HCT116 (cell line): Measurements from ENCODE around the gene DNAJC4. TPM values are rescaled to one million over a fixed set of nuclear protein-coding genes. Genes with fewer than 3 reads are reported as not detected.

Experiments used
- ATAC-seq: fragments of 200-7000 bp; cut with Tn5 transposase; 2 replicates; pipeline ENCODE4 v1.9.1; 2020; ENCODE audit warnings: mild to moderate bottlenecking, moderate library complexity
- BruUV-seq: library from RNA; stranded (reverse); fragments of 400-500 nt; replicated peaks from 2 replicates; lab custom pipeline; 2021; lab: Mats Ljungman, UMichigan
- CTCF ChIA-PET: fragments of 300-600 bp; sonication (Branson Sonifier 250); formaldehyde crosslinking; loops from one replicate; lab custom pipeline; 2021; ENCODE audit warnings: antibody characterized with exemption; lab: Charles Lee
- POLR2A ChIA-PET: fragments of 300-600, 350-600 bp; sonication (Branson Sonifier 250); formaldehyde crosslinking; loops from one replicate; lab custom pipeline; 2021; ENCODE audit warnings: antibody characterized with exemption; lab: Charles Lee
- RAD21 ChIA-PET, 2 experiments: fragments of 300-600 bp; sonication (Branson Sonifier 250); formaldehyde crosslinking; loops; one replicate each; lab custom pipeline; 2023; ENCODE audit warnings: low total read pairs in 2 of 2; ENCODE audit not compliant: uncharacterized antibody in 2 of 2, unreplicated experiment in 2 of 2, low non-redundant PET in 1 of 2; lab: Charles Lee
- DNase-seq: peaks from one replicate; pipeline ENCODE4 v3.0.0-alpha.2; 2010; ENCODE audit warnings: low read depth, low spot score
- H2AFZ ChIP-seq: fragments of 200-600 bp; shearing (Covaris generic), sonication (generic); 2 replicates; pipeline ENCODE4 v1.6.1; 2017; ENCODE audit warnings: low read depth, mixed run types, mixed read lengths, antibody characterized with exemption, low read length; ENCODE audit not compliant: poor library complexity, severe bottlenecking
- H3K27ac ChIP-seq: 2 replicates; pipeline ENCODE4 v1.5.1; 2012; ENCODE audit warnings: low read depth, low read length
- H3K27me3 ChIP-seq: fragments of 200-600 bp; sonication (generic); 2 replicates; pipeline ENCODE4 v1.6.1; 2016; ENCODE audit warnings: mixed run types, low read length, mixed read lengths; ENCODE audit not compliant: insufficient read depth
- H3K36me3 ChIP-seq, 2 experiments: fragments of 200-500 bp in 1 of 2; fragments of 200-600 bp in 1 of 2; sonication (Bioruptor generic) in 1 of 2; sonication (generic) in 1 of 2; 2 replicates each; pipeline versions ENCODE4 v1.5.1 to v1.6.1; 2014 to 2016; ENCODE audit warnings: low read length in 2 of 2, inconsistent platforms in 1 of 2, mixed read lengths in 1 of 2, mixed run types in 1 of 2; ENCODE audit not compliant: insufficient read depth in 2 of 2, control insufficient read depth in 1 of 2
- H3K4me1 ChIP-seq, 2 experiments: fragments of 200-600 bp in 1 of 2; sonication (generic) in 1 of 2; 2 replicates each; pipeline versions ENCODE4 v1.5.1 to v1.6.1; 2012 to 2017; ENCODE audit warnings: low read length in 2 of 2, inconsistent platforms in 1 of 2, mild to moderate bottlenecking in 1 of 2, mixed read lengths in 1 of 2, mixed run types in 1 of 2, moderate library complexity in 1 of 2; ENCODE audit not compliant: insufficient read depth in 2 of 2, control insufficient read depth in 1 of 2
- H3K4me2 ChIP-seq: fragments of 200-600 bp; sonication (generic); 2 replicates; pipeline ENCODE4 v1.6.1; 2017; ENCODE audit warnings: mixed run types, low read length, mixed read lengths
- H3K4me3 ChIP-seq, 2 experiments: fragments of 200-600 bp in 1 of 2; sonication (generic) in 1 of 2; replicated peaks in 1 of 2; 2 replicates each; pipeline ENCODE4 v1.5.1; 2011 to 2016; ENCODE audit warnings: low read length in 2 of 2, control low read depth in 1 of 2, low read depth in 1 of 2, mild to moderate bottlenecking in 1 of 2, mixed read lengths in 1 of 2, mixed run types in 1 of 2
- H3K79me2 ChIP-seq: fragments of 200-600 bp; sonication (generic); 2 replicates; pipeline ENCODE4 v1.6.1; 2017; ENCODE audit warnings: mild to moderate bottlenecking, mixed run types, low read length, moderate library complexity, mixed read lengths; ENCODE audit not compliant: insufficient read depth
- H3K9ac ChIP-seq: fragments of 200-600 bp; sonication (generic); 2 replicates; pipeline ENCODE4 v1.6.1; 2016; ENCODE audit warnings: low read length, mixed read lengths
- H3K9me2 ChIP-seq: fragments of 200-600 bp; sonication (generic), shearing (Covaris generic); 2 replicates; pipeline ENCODE4 v1.6.1; 2017; ENCODE audit warnings: mixed run types, mild to moderate bottlenecking, moderate library complexity; ENCODE audit not compliant: insufficient read depth
- H3K9me3 ChIP-seq, 2 experiments: fragments of 200-500 bp in 1 of 2; fragments of 200-600 bp in 1 of 2; sonication (Bioruptor generic) in 1 of 2; sonication (generic) in 1 of 2; 2 replicates each; pipeline ENCODE4 v1.6.1; 2014 to 2017; ENCODE audit warnings: low read length in 2 of 2, mixed read lengths in 2 of 2, inconsistent platforms in 1 of 2, low read depth in 1 of 2, mild to moderate bottlenecking in 1 of 2, mixed run types in 1 of 2, moderate library complexity in 1 of 2; ENCODE audit not compliant: control insufficient read depth in 1 of 2, insufficient read depth in 1 of 2
- H4K20me1 ChIP-seq: fragments of 200-600 bp; sonication (generic), shearing (Covaris generic); 2 replicates; pipeline ENCODE4 v1.6.1; 2017; ENCODE audit warnings: mixed run types, mild to moderate bottlenecking, moderate library complexity; ENCODE audit not compliant: insufficient read depth
- CBX3 ChIP-seq: IDR thresholded peaks from 2 replicates; pipeline ENCODE4 v1.6.1; 2012; ENCODE audit warnings: low read depth
- CEBPB ChIP-seq: IDR thresholded peaks from 2 replicates; pipeline ENCODE4 v1.6.1; 2012; ENCODE audit warnings: low read depth
- CTCF ChIP-seq, 3 experiments: fragments of 200-600 bp in 1 of 3; sonication (generic) in 1 of 3; IDR thresholded peaks in 2 of 3; conservative IDR thresholded peaks in 1 of 3; 2 replicates each; pipeline ENCODE4 v1.5.1; 2012 to 2017; ENCODE audit warnings: low read depth in 2 of 3, low read length in 2 of 3, antibody characterized with exemption in 1 of 3, borderline replicate concordance in 1 of 3, control low read depth in 1 of 3, mild to moderate bottlenecking in 1 of 3, mixed read lengths in 1 of 3, mixed run types in 1 of 3, moderate library complexity in 1 of 3; ENCODE audit not compliant: insufficient read depth in 1 of 3
- EGR1 ChIP-seq: IDR thresholded peaks from 2 replicates; pipeline ENCODE4 v1.6.1; 2012; ENCODE audit warnings: low read depth
- ELF1 ChIP-seq: IDR thresholded peaks from 2 replicates; pipeline ENCODE4 v1.6.1; 2012; ENCODE audit warnings: low read depth, borderline replicate concordance
- EZH2 ChIP-seq: fragments of 200-600 bp; sonication (generic); IDR thresholded peaks from 2 replicates; pipeline ENCODE4 v1.6.1; 2017; ENCODE audit warnings: antibody characterized with exemption, mixed run types
- EZH2phosphoT487 ChIP-seq: fragments of 200-600 bp; IDR thresholded peaks from 2 replicates; pipeline ENCODE4 v1.6.1; 2018; ENCODE audit warnings: antibody characterized with exemption, borderline replicate concordance
- FOSL1 ChIP-seq: IDR thresholded peaks from 2 replicates; pipeline ENCODE4 v1.6.1; 2012; ENCODE audit warnings: low read depth
- JUND ChIP-seq: IDR thresholded peaks from 2 replicates; pipeline ENCODE4 v1.6.1; 2012
- MAX ChIP-seq: IDR thresholded peaks from 2 replicates; pipeline ENCODE4 v1.6.1; 2012
- POLR2AphosphoS5 ChIP-seq: IDR thresholded peaks from 2 replicates; pipeline ENCODE4 v1.6.1; 2011; ENCODE audit warnings: mild to moderate bottlenecking, low read depth, low read length, moderate library complexity
- RAD21 ChIP-seq: IDR thresholded peaks from 2 replicates; pipeline ENCODE4 v1.6.1; 2012; ENCODE audit warnings: low read depth, mild to moderate bottlenecking
- REST ChIP-seq: IDR thresholded peaks from 2 replicates; pipeline ENCODE4 v1.6.1; 2012; ENCODE audit warnings: low read depth
- SIN3A ChIP-seq: IDR thresholded peaks from 2 replicates; pipeline ENCODE4 v1.6.1; 2012; ENCODE audit warnings: low read depth
- SRF ChIP-seq: IDR thresholded peaks from 2 replicates; pipeline ENCODE4 v1.6.1; 2012; ENCODE audit warnings: low read depth
- TCF7L2 ChIP-seq: IDR thresholded peaks from 2 replicates; pipeline ENCODE4 v1.7.0; 2011; ENCODE audit warnings: borderline replicate concordance, inconsistent platforms; ENCODE audit not compliant: insufficient read depth, insufficient read length; ENCODE audit errors: extremely low read depth
- YY1 ChIP-seq: IDR thresholded peaks from 2 replicates; pipeline ENCODE4 v1.6.1; 2011; ENCODE audit warnings: low read length, low read depth, moderate library complexity, mild to moderate bottlenecking; ENCODE audit not compliant: insufficient replicate concordance; ENCODE audit errors: extremely low read depth
- ZBTB33 ChIP-seq: IDR thresholded peaks from 2 replicates; pipeline ENCODE4 v1.6.1; 2011; ENCODE audit warnings: mild to moderate bottlenecking, low read length, moderate library complexity; ENCODE audit not compliant: insufficient replicate concordance; ENCODE audit errors: extremely low read depth
- ZFX ChIP-seq: fragments of 450-650 bp; IDR thresholded peaks from 2 replicates; pipeline ENCODE4 v1.6.1; 2017
- intact Hi-C: fragments of 100-400 bp; cut with micrococcal nuclease; formaldehyde crosslinking; loops from 2 replicates; pipeline ENCODE4 v1.10.0; 2022
- total RNA-seq: library from RNA; stranded (reverse); gene quantifications from one replicate; pipeline ENCODE4 v1.2.1, GENCODE V29; 2021; ENCODE audit not compliant: unreplicated experiment

The DNAJC4 gene
- total RNA-seq, 1 experiment from 2014 or later = 25.8 TPM

GRCh38 chr11:64268893-64269539 lies 38.7 kb downstream of the DNAJC4 start:
- peak overlapping the region; percentile 71 to 72 for H3K4me3 ChIP-seq
- no peaks in the 10 kb centered on the region for H4K20me1 ChIP-seq
- no peaks in the 10 kb centered on the region for H3K27me3 ChIP-seq
- ChIA-PET RAD21 (interaction anchor here in 1 of 2 experiments (0.8 kb wide), 1 partner anchor 42 kb away, joined by 3 read pairs; no protein-coding TSS in a partner anchor), CTCF (interaction anchor here (0.6 to 2.5 kb wide), 10 partner anchors 17 to 88 kb away, joined by 3 to 11 read pairs (median 4); partner anchors contain the start of genes PRDX5 and TRMT112), POLR2A (interaction anchor here (0.7 to 3.9 kb wide), 14 partner anchors 11 to 83 kb away, joined by 3 to 29 read pairs (median 4); partner anchors contain the start of genes ESRRA, FKBP2, GPR137 and PPP1R14B)
- BruUV-seq = no TSS peak
- DNase-seq (no peak), ATAC-seq (peak; percentile 33)
- H3K9me2 ChIP-seq = no peaks in the 10 kb centered on the region
- peaks cover 2 to 12% of the 10 kb centered on the region in 2 experiments; a peak in 1 of 4 replicates for H3K36me3 ChIP-seq
- H3K4me2 ChIP-seq = peak overlapping the region; percentile 91
- H3K9me3 ChIP-seq = no peaks in the 10 kb centered on the region
- H3K27ac ChIP-seq = peak overlapping the region; percentile 95
- peak overlapping the region; percentile 80 for H3K9ac ChIP-seq
- intact Hi-C loops = no loop called here
- peaks cover 18 to 31% of the 10 kb centered on the region in 2 experiments; a peak in 3 of 4 replicates for H3K4me1 ChIP-seq
- peaks cover 8% of the 10 kb centered on the region; the same call in 1 of the 2 replicates for H3K79me2 ChIP-seq
- H2AFZ ChIP-seq = no peak overlapping the region
- no peak for TF ChIP-seq EZH2
- no peak for TF ChIP-seq FOSL1
- TF ChIP-seq ZBTB33 = no peak
- TF ChIP-seq ELF1 = no peak
- no peak for TF ChIP-seq REST
- no peak for TF ChIP-seq SIN3A
- no peak for TF ChIP-seq JUND
- no peak; the same call in 1 of the 2 replicates for TF ChIP-seq POLR2AphosphoS5
- TF ChIP-seq EGR1 = no peak
- TF ChIP-seq CEBPB = no peak
- no peak for TF ChIP-seq MAX
- peak; percentile 3 for TF ChIP-seq TCF7L2
- TF ChIP-seq ZFX = peak; percentile 64; the same call in 1 of the 2 replicates
- TF ChIP-seq CBX3 = no peak
- no peak for TF ChIP-seq RAD21
- no peak for TF ChIP-seq CTCF (IDR thresholded peaks at IDR 0.05 in 2 of 3, conservative IDR thresholded peaks at IDR 0.05 in 1 of 3; ENCODE audit: borderline replicate concordance in 1 of 3, insufficient read depth in 1 of 3, low read depth in 2 of 3, low read length in 2 of 3)
- no peak for TF ChIP-seq EZH2phosphoT487
- no peak for TF ChIP-seq SRF
- TF ChIP-seq YY1 = peak; percentile 55
